Thymus (tissue), 11 donors: ENCODE data around the gene KLK1. TPM values are rescaled to one million over a fixed set of nuclear protein-coding genes. Genes with fewer than 3 reads are reported as not detected.
A peak's percentile ranks its signal among the peaks of the same experiment; 100 is the strongest.

Experiments
- DNase-seq, 9 donors: peaks; one replicate each; pipeline ENCODE4 v3.0.0-alpha.2; 2013; ENCODE audit warnings: low spot score in 9 of 9, low read depth in 6 of 9, missing footprints in 1 of 9
- H3K27ac ChIP-seq, 2 donors: one replicate each; pipeline ENCODE4 v1.5.1; 2013; ENCODE audit warnings: control low read depth in 1 of 2, low read depth in 1 of 2, low read length in 1 of 2, mild to moderate bottlenecking in 1 of 2, moderate library complexity in 1 of 2
- H3K27me3 ChIP-seq, 2 donors: one replicate each; pipeline ENCODE4 v1.5.1; 2013; ENCODE audit warnings: low read length in 1 of 2; ENCODE audit not compliant: control insufficient read depth in 2 of 2, insufficient read depth in 1 of 2
- H3K36me3 ChIP-seq, 2 donors: one replicate each; pipeline ENCODE4 v1.5.1; 2013; ENCODE audit warnings: low read length in 1 of 2, mild to moderate bottlenecking in 1 of 2, moderate library complexity in 1 of 2; ENCODE audit not compliant: control insufficient read depth in 2 of 2, insufficient read depth in 2 of 2
- H3K4me1 ChIP-seq, 2 donors: one replicate each; pipeline ENCODE4 v1.5.1; 2013; ENCODE audit warnings: low read length in 2 of 2; ENCODE audit not compliant: control insufficient read depth in 2 of 2, insufficient read depth in 2 of 2
- H3K4me3 ChIP-seq, 2 donors: one replicate each; pipeline ENCODE4 v1.5.1; 2013; ENCODE audit warnings: low read length in 2 of 2, control low read depth in 1 of 2, mild to moderate bottlenecking in 1 of 2
- H3K9me3 ChIP-seq, 2 donors: one replicate each; pipeline ENCODE4 v1.5.1; 2013; ENCODE audit warnings: low read length in 1 of 2, mild to moderate bottlenecking in 1 of 2; ENCODE audit not compliant: control insufficient read depth in 2 of 2, insufficient read depth in 1 of 2
- WGBS: extraction: QIAGEN DNeasy Blood & Tissue Kit; methylation state at CpG from one replicate; pipeline ENCODE4 v1.1.7; 2013; 5-methylcytosine and 5-hydroxymethylcytosine counted together
- polyA plus RNA-seq: library from polyadenylated mRNA; stranded (reverse); fragments of 200-250 nt; gene quantifications from one replicate; pipeline ENCODE4 v1.2.3, GENCODE V29; 2013
- total RNA-seq: library from RNA; stranded (reverse); fragments of 120-200 nt; gene quantifications from one replicate; pipeline ENCODE4 v1.2.4, GENCODE V29; 2013
- donor health status: healthy.

Gene KLK1
- total and polyA plus RNA-seq, 2 donors, result 0.14 to 1.6 TPM

DNA sequence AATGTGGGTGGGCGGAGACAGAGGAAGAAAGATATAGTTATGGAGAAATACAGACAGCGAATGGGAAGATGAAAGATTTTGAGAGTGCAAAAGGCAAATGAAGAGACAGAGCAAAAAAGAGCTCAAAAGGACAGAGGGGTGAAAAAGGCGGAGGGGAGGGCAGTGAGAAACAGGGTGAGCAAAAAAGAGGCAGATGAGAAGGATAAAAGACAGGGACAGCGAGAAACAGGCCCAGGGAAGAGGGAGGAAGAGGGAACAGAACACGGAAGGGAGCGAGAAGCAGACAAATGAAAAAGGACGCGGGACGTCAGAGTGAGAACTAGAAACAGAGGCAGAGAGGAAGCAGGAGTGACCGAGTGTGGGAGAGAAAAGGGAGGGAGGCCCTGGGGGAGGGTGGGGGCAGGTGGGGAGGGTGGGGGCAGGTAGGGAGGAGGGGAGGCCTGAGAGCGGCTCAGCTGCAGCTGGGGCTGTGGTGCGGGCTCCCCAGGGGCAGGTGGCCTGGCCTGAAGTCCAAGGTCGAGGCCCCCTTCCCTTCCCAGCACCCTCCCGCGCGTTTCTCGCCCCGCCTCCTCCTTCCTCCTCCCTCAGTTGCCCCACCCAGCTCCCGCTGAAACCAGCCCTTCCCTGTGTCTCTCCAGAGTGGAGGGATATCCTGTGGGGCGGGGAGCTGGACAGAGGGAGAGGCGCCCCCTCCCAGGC lies 2.9 kb downstream of the KLK1 start:
- H3K27me3 ChIP-seq, result peaks cover 14 to 73% of the 10 kb centered on the region in 2 donors
- H3K4me3 ChIP-seq, result peak overlapping the region in 1 of 2 donors; percentile 7
- no peak for DNase-seq
- 8% methylated on average over 21 of the region's 21 CpGs for WGBS
- H3K4me1 ChIP-seq, result peaks cover 3 to 7% of the 10 kb centered on the region in 2 donors
- H3K36me3 ChIP-seq, result no peaks in the 10 kb centered on the region
- peak overlapping the region in 1 of 2 donors; percentile 3 for H3K27ac ChIP-seq
- H3K9me3 ChIP-seq, result peaks cover 0 to 6% of the 10 kb centered on the region in 2 donors

DNA sequence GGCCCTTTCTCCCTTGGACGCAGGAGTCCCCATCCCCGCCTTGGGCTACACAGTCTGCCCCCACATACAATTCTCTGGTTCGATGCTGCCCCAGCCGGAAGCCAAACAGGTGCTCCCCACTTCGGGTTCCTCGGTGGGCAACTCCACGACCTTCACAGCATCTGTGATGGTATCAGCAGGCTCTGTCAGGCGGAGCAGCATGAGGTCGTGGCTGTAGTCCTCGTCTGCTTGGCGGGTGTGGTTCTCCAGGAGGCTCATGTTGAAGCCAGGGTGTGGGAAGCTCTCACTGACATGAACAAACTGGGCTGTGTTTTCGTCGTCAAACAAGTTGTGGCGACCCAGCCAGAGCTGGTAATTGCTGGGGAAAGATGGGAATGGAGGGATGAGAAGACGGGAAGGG lies 3.5 kb downstream of the KLK1 start:
- peaks cover 0 to 6% of the 10 kb centered on the region in 2 donors for H3K9me3 ChIP-seq
- 12% methylated on average over 15 of the region's 15 CpGs for WGBS
- no peak for DNase-seq
- peaks cover 3 to 7% of the 10 kb centered on the region in 2 donors for H3K4me1 ChIP-seq
- H3K27ac ChIP-seq, result no peak overlapping the region
- peaks cover 14 to 79% of the 10 kb centered on the region in 2 donors for H3K27me3 ChIP-seq
- H3K36me3 ChIP-seq, result no peaks in the 10 kb centered on the region
- H3K4me3 ChIP-seq, result no peak overlapping the region

DNA sequence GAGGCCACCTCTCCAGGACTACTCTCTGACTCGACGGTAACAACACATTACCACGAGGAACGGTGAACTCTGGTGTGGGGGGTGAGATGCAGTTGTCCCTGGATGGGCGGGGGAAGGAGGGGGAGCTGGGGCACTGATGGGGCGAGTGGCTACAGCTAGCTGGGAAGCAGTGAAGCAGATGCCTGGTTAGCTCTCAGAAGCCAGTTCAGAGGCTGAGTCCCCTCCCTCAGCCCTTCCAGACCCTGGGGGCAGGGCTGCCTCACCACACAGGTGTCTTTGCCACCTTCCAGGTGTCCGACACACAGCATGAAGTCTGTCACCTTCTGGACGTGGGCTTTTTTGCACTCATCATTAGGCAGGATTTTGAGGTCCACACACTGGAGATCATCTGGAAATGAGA lies 4.0 kb downstream of the KLK1 start:
- peaks cover 15 to 80% of the 10 kb centered on the region in 2 donors for H3K27me3 ChIP-seq
- H3K4me3 ChIP-seq, result no peak overlapping the region
- no peaks in the 10 kb centered on the region for H3K36me3 ChIP-seq
- peaks cover 0 to 6% of the 10 kb centered on the region in 2 donors for H3K9me3 ChIP-seq
- no peak overlapping the region for H3K27ac ChIP-seq
- no peak for DNase-seq
- H3K4me1 ChIP-seq, result peaks cover 3 to 7% of the 10 kb centered on the region in 2 donors
- WGBS, result 44% methylated on average over 8 of the region's 8 CpGs

DNA sequence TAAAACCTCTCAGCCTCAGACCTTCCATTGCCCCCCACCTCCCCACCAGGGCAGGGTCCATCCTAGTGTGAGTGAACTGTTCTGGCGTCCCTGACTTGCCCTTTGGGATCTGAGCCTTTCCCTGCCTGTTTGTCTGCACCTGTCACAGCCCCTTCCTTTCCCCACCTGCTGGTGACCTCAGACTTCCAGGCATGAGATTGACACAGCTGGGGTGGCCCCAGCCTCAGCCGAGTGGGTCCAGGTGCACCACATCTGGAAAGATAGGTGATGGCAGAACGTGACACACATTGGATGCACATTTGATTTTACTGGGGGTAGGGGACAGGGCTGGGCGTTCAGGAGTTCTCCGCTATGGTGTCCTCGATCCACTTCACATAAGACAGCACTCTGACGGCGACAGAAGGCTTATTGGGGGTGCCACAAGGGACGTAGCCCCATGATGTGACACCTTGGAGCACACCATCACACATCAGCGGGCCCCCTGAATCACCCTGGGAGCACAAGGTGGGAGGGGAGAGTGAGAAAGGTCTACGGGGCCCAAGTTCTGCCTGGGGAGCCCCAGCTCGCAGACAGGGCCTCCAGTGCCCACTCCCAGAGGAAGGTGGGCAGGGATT lies 4.6 kb downstream of the KLK1 start:
- no peak for DNase-seq
- no peak overlapping the region for H3K27ac ChIP-seq
- no peaks in the 10 kb centered on the region for H3K36me3 ChIP-seq
- H3K4me1 ChIP-seq, result peaks cover 3 to 7% of the 10 kb centered on the region in 2 donors
- H3K9me3 ChIP-seq, result peaks cover 0 to 6% of the 10 kb centered on the region in 2 donors
- peaks cover 19 to 80% of the 10 kb centered on the region in 2 donors for H3K27me3 ChIP-seq
- WGBS, result 76% methylated on average over 12 of the region's 12 CpGs
- no peak overlapping the region for H3K4me3 ChIP-seq

DNA sequence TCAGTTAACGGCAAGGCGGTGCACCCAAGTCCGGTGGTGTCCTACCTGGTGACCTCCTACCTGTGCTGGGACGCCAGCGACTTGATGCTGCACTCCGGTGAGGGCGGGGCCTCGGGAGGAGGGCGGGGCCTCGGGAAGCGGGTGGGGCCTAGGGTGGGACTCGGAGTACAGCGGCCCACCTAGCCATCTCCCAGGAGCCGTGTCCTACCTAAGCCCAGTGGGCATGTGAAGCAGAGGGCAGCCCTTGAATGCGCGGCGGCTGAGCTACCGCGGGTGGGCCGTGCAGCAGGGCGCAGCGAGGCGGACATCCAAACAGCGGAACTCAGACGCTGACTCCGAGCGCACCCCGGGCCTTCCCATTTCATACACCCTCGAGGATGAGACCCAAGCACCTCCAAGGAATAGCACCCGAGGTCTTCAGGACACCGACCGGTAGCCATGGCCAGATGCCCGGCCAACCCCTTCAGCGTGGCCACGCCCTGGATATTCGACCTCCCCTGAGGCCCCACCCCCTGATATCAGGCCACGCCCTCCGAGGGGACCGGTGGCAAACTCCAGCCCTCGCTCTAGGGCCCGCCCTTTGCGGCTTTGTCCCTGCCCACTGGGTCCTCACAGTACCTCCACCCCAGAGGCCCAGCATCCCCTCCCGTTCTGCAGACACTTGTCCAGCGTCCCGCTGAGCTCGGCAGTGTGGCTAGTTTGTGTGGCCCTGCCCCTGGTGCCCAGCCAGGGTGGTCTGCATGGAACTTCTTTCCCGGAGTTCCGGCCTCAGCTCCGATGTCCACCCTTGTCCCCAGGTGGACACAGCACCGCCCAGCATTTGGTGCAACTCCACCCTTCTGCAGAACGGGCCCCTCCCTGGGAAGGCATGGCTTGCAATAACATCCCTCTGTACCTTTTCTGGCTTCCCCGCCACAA lies 5.4 kb downstream of the KLK1 start:
- H3K27me3 ChIP-seq, result peaks cover 19 to 76% of the 10 kb centered on the region in 2 donors
- peaks cover 0 to 6% of the 10 kb centered on the region in 2 donors for H3K9me3 ChIP-seq
- no peaks in the 10 kb centered on the region for H3K36me3 ChIP-seq
- DNase-seq, result no peak
- WGBS, result 12% methylated on average over 52 of the region's 52 CpGs
- peaks cover 3 to 7% of the 10 kb centered on the region in 2 donors for H3K4me1 ChIP-seq
- H3K27ac ChIP-seq, result no peak overlapping the region
- H3K4me3 ChIP-seq, result peak overlapping the region in 1 of 2 donors; percentile 6

DNA sequence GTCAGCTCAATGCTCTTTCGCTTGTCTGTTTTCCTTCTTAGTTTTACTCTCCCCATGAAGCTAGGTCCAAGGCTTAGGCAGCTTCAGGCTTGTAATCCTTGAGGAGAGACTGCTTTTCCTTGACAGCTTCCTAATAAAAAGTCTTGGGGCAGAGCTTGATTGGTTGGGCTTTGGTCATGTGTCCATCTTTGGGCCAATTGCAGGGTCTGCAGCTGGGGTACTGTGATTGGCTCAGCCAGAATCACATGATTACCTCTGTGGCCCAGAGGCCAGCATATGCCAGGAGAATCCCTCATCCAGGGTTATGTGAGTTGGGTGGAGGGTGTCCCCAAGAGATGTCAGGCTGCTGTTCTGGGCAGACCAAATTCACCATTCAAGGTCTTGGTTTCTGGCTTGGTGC lies 8.1 kb downstream of the KLK1 start:
- no peak overlapping the region for H3K4me3 ChIP-seq
- WGBS, result 98% methylated on average over 1 of the region's 1 CpG
- H3K27ac ChIP-seq, result no peak overlapping the region
- peaks cover 0 to 6% of the 10 kb centered on the region in 2 donors for H3K9me3 ChIP-seq
- no peak for DNase-seq
- H3K36me3 ChIP-seq, result no peaks in the 10 kb centered on the region
- H3K4me1 ChIP-seq, result peaks cover 0 to 5% of the 10 kb centered on the region in 2 donors
- H3K27me3 ChIP-seq, result peaks cover 17 to 51% of the 10 kb centered on the region in 2 donors

DNA sequence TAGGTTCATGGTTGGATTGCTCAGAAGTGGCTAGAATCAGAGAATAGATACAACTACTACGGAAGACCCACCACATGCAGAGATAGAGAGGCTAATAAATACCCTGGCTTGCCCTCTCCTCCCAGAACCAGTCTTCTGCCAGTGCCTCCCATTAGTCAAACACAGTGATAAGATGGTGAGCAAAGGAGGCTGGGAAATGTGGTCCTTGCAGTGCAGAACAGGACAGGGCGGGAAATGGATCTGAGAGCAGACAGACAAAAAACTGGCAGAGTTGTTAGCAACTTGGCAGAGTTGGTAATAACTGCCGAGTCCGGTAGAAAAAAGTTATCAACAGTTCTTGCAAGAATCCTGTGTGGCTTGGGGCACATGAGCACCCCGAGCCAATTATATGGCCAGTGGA lies 8.7 kb downstream of the KLK1 start:
- peaks cover 17 to 45% of the 10 kb centered on the region in 2 donors for H3K27me3 ChIP-seq
- peaks cover 0 to 5% of the 10 kb centered on the region in 2 donors for H3K4me1 ChIP-seq
- DNase-seq, result no peak
- 91% methylated on average over 5 of the region's 5 CpGs for WGBS
- H3K27ac ChIP-seq, result no peak overlapping the region
- peaks cover 0 to 6% of the 10 kb centered on the region in 2 donors for H3K9me3 ChIP-seq
- H3K36me3 ChIP-seq, result no peaks in the 10 kb centered on the region
- H3K4me3 ChIP-seq, result no peak overlapping the region

DNA sequence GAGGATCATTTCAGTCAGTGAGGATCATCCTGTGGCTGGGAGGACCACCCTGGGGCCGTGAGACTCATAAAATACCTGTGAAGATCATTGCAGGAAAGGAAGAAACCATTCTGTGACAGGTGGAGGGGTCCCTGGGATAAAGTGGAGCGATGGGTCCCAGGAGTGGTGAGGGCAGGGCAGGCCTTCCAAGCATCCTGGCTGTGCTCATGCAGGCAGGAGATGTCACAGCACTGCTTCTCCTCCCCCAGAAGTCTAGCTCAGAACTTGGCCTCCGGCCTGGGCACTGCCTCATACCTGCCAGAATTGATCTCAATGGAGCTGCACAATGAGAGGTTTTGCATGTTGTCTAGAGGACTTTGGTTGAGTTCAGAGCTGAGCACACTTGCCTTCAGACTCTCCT lies 11.1 kb downstream of the KLK1 start:
- Histone ChIP-seq H3K27ac (no peak overlapping the region), H3K4me1 (no peaks in the 10 kb centered on the region), H3K4me3 (no peak overlapping the region), H3K27me3 (peaks cover 8 to 21% of the 10 kb centered on the region in 2 donors), H3K9me3 (no peaks in the 10 kb centered on the region), H3K36me3 (no peaks in the 10 kb centered on the region)
- DNase-seq, result no peak
- WGBS, result 82% methylated on average over 3 of the region's 3 CpGs
